ENCODE data around the gene C11orf91.
A peak's percentile ranks its signal among the peaks of the same experiment; 100 is the strongest.

Gene C11orf91, protein sequence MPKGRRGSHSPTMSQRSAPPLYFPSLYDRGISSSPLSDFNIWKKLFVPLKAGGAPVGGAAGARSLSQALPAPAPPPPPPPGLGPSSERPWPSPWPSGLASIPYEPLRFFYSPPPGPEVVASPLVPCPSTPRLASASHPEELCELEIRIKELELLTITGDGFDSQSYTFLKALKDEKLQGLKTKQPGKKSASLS

DNA sequence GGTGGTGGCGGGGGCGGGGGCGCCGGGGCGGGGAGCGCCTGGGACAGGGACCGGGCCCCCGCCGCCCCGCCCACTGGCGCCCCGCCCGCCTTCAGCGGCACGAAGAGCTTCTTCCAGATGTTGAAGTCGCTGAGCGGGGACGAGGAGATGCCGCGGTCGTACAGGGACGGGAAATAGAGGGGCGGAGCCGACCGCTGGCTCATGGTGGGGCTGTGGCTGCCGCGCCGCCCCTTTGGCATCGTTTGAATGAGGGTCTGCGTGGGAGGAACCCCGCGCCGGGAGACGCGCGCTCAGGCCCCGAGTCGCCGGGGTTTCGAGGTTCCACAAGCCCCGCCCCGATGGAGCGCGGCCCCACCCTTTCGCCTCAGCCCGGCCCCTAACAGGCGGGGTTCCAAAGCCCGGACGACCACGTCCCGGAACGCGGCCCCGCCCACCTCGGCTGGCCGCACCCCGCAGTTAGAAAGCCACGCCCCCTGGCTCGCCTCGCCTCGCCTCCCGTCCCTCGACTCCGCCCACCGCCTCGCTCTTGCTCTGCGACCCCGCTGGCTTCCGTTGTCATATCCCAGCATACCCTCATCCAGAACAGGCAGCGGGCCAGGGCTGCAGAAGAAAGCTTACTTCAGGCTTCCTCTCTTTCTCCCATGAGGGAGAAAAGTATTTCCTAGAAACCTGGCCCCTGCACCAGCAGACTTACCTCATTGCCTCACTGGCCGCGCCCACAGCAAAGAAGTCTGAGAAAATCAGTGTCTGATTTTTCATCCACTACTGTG is at the start of gene C11orf91:
TSS of gene C11orf91 (minus strand) at position 325 of the 770 bp plus-strand sequence. CDS start at position 239, 86 bp downstream.
- Histone ChIP-seq H3K79me2 (ENCODE audit: insufficient read depth, low read length) (no peaks in the 10 kb centered on the region), H3K9ac (ENCODE audit: low read length) (peak within 1 kb of the TSS; percentile 23), H3K9me2 (replicated peaks; ENCODE audit: insufficient read depth, low read length) (no peaks in the 10 kb centered on the region), H3F3A (ENCODE audit: insufficient read depth) (no peaks in the 10 kb centered on the region), H3K9me3 (ENCODE audit: insufficient read depth, low read length) (no peaks in the 10 kb centered on the region), H3K4me2 (ENCODE audit: low read depth, low read length, poor library complexity, severe bottlenecking) (peak within 1 kb of the TSS; percentile 56), H2AFZ (ENCODE audit: low read depth, low read length, severe bottlenecking) (peak within 1 kb of the TSS; percentile 70), H3K36me3 (ENCODE audit: low read length) (no peaks in the 10 kb centered on the region), H3K4me3 (ENCODE audit: insufficient read depth, low read length, poor library complexity, severe bottlenecking) (peak within 1 kb of the TSS; percentile 48), H3K27ac (ENCODE audit: low read depth, low read length) (no peak within 1 kb of the TSS), H3K27me3 (ENCODE audit: low read length) (no peaks in the 10 kb centered on the region), H4K20me1 (ENCODE audit: low read depth, low read length) (no peaks in the 10 kb centered on the region)
- TF ChIP-seq, protein P1, sequence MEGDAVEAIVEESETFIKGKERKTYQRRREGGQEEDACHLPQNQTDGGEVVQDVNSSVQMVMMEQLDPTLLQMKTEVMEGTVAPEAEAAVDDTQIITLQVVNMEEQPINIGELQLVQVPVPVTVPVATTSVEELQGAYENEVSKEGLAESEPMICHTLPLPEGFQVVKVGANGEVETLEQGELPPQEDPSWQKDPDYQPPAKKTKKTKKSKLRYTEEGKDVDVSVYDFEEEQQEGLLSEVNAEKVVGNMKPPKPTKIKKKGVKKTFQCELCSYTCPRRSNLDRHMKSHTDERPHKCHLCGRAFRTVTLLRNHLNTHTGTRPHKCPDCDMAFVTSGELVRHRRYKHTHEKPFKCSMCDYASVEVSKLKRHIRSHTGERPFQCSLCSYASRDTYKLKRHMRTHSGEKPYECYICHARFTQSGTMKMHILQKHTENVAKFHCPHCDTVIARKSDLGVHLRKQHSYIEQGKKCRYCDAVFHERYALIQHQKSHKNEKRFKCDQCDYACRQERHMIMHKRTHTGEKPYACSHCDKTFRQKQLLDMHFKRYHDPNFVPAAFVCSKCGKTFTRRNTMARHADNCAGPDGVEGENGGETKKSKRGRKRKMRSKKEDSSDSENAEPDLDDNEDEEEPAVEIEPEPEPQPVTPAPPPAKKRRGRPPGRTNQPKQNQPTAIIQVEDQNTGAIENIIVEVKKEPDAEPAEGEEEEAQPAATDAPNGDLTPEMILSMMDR (IDR thresholded peaks at IDR 0.05; ENCODE audit: insufficient read depth, low read length, poor library complexity, severe bottlenecking) = no peak
- TF ChIP-seq EZH2phosphoT487 (conservative IDR thresholded peaks at IDR 0.05; ENCODE audit: low read length) = no peak

DNA sequence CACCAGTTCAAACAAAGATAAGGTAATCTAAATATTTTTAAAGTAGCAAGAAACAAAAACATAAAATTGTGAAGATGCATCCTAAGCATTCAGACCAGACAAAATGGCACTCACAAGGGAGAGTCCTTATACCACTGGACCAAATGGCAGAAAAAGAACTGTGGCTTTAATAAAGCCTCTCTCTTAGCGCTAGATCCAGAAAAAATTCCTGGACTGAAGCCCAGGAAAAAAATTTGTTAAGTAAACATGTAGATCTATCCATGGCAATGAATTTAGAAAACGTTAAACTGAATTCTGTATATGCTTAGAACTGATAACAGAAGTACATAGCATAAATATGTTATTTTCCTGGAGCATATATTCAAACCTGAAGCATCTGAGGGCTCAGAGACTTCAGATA is 47.4 kb upstream of the C11orf91 start:
- H2AFZ ChIP-seq (ENCODE audit: low read depth, low read length, severe bottlenecking) = no peak overlapping the region

DNA sequence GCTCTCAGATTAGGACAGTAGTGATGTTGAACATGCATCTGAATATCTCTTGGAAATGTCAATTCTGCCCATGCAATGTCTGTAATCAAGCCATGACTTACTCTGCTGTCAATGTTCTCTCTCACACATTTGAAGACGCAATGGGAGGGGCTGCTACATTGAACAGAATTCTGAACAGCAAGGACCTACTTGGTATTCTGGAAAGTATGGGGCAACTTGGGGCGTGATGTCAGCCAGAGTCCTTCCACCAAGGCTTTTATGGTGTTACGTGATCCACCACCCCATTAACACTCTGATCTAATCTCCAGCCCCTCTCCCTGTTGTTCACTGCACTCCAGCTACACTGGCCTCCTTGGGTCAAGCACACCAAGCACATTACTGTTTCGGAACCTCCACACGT is 42.7 kb upstream of the C11orf91 start:
- Histone ChIP-seq H3K4me2 (ENCODE audit: low read depth, low read length, poor library complexity, severe bottlenecking) (no peak overlapping the region), H2AFZ (ENCODE audit: low read depth, low read length, severe bottlenecking) (no peak overlapping the region)
- TF ChIP-seq EZH2phosphoT487 (conservative IDR thresholded peaks at IDR 0.05; ENCODE audit: low read length) = no peak
- TF ChIP-seq, protein P1 (IDR thresholded peaks at IDR 0.05; ENCODE audit: insufficient read depth, low read length, poor library complexity, severe bottlenecking) = no peak

More for the DNA sequence above, 47.4 kb upstream of the C11orf91 start:
- no peak overlapping the region for H3K4me3 ChIP-seq (ENCODE audit: insufficient read depth, low read length, poor library complexity, severe bottlenecking)
- H3K9me2 ChIP-seq (replicated peaks; ENCODE audit: insufficient read depth, low read length) = no peaks in the 10 kb centered on the region
- no peaks in the 10 kb centered on the region for H4K20me1 ChIP-seq (ENCODE audit: low read depth, low read length)
- no peaks in the 10 kb centered on the region for H3K27me3 ChIP-seq (ENCODE audit: low read length)
- no peak overlapping the region for H3K27ac ChIP-seq (ENCODE audit: low read depth, low read length)
- H3K79me2 ChIP-seq (ENCODE audit: insufficient read depth, low read length) = no peaks in the 10 kb centered on the region
- no peaks in the 10 kb centered on the region for H3K36me3 ChIP-seq (ENCODE audit: low read length)
- no peak overlapping the region for H3K9ac ChIP-seq (ENCODE audit: low read length)
- no peak overlapping the region for H3K4me2 ChIP-seq (ENCODE audit: low read depth, low read length, poor library complexity, severe bottlenecking)
- H3K9me3 ChIP-seq (ENCODE audit: insufficient read depth, low read length) = no peaks in the 10 kb centered on the region
- no peak for TF ChIP-seq EZH2phosphoT487 (conservative IDR thresholded peaks at IDR 0.05; ENCODE audit: low read length)
- TF ChIP-seq, protein P1 (IDR thresholded peaks at IDR 0.05; ENCODE audit: insufficient read depth, low read length, poor library complexity, severe bottlenecking) = no peak
- H3F3A ChIP-seq (ENCODE audit: insufficient read depth) = no peaks in the 10 kb centered on the region

More for the DNA sequence above, 42.7 kb upstream of the C11orf91 start:
- Histone ChIP-seq H3K9ac (ENCODE audit: low read length) (no peak overlapping the region), H3K9me2 (replicated peaks; ENCODE audit: insufficient read depth, low read length) (no peaks in the 10 kb centered on the region), H3K27ac (ENCODE audit: low read depth, low read length) (no peak overlapping the region), H3K79me2 (ENCODE audit: insufficient read depth, low read length) (no peaks in the 10 kb centered on the region), H3K36me3 (ENCODE audit: low read length) (no peaks in the 10 kb centered on the region), H3K27me3 (ENCODE audit: low read length) (no peaks in the 10 kb centered on the region), H4K20me1 (ENCODE audit: low read depth, low read length) (no peaks in the 10 kb centered on the region), H3F3A (ENCODE audit: insufficient read depth) (no peaks in the 10 kb centered on the region), H3K9me3 (ENCODE audit: insufficient read depth, low read length) (no peaks in the 10 kb centered on the region), H3K4me3 (ENCODE audit: insufficient read depth, low read length, poor library complexity, severe bottlenecking) (no peak overlapping the region)

Data from SU-DHL-6 (cell line).